Measurements from ENCODE around the gene MDN1. TPM values are rescaled to one million over a fixed set of nuclear protein-coding genes. Genes with fewer than 3 reads are reported as not detected.

MDN1 gene
- total and polyA plus RNA-seq, 2 donors (not counting 1 experiment from before 2014, with no cell fraction given): 16.5 to 59.5 TPM

- Histone ChIP-seq H4K20me1 (ENCODE audit: control insufficient read depth, insufficient read depth, low read length, poor library complexity, severe bottlenecking) (no peaks in the 10 kb centered on the region), H3K27me3 (replicated peaks in 1 of 4; ENCODE audit: control extremely low read depth in 1 of 4, control insufficient read depth in 3 of 4, insufficient read depth in 4 of 4, low read length in 3 of 4) (no peaks in the 10 kb centered on the region), H3K36me3 (replicated peaks in 1 of 2; ENCODE audit: control extremely low read depth in 1 of 2, control insufficient read depth in 1 of 2, extremely low read depth in 1 of 2, insufficient read depth in 2 of 2, low read length in 1 of 2) (peaks cover 4 to 88% of the 10 kb centered on the region in 2 experiments), H3K4me2 (replicated peaks; ENCODE audit: low read depth, low read length, poor library complexity, severe bottlenecking) (no peak overlapping the region), H3K27ac (ENCODE audit: low read length in 2 of 2) (no peak overlapping the region), H3K9ac (ENCODE audit: low read length) (no peak overlapping the region), H2AFZ (ENCODE audit: insufficient read depth, low read depth, low read length, poor library complexity, severe bottlenecking) (no peak overlapping the region), H3K79me2 (ENCODE audit: control insufficient read depth, insufficient read depth, low read length) (no peaks in the 10 kb centered on the region), H3K9me3 (ENCODE audit: control extremely low read depth in 1 of 3, control insufficient read depth in 2 of 3, insufficient read depth in 1 of 3, low read length in 2 of 3) (no peaks in the 10 kb centered on the region), H3K4me1 (ENCODE audit: control insufficient read depth in 2 of 2, insufficient read depth in 2 of 2, low read length in 2 of 2) (no peaks in the 10 kb centered on the region), H3K4me3 (ENCODE audit: control extremely low read depth in 1 of 5, extremely low read depth in 1 of 5, insufficient read depth in 1 of 5, low read depth in 2 of 5, low read length in 4 of 5) (no peak overlapping the region)
- TF ChIP-seq CTCF (IDR thresholded peaks at IDR 0.05) (no peak), EZH2 (IDR thresholded peaks at IDR 0.05; ENCODE audit: borderline replicate concordance, insufficient read depth, low read depth, low read length, poor library complexity, severe bottlenecking) (no peak)
- H3K27ac Mint-ChIP-seq: no peak overlapping the region
- ChIA-PET CTCF (no interaction called here), POLR2A (interaction anchor here (0.6 kb wide), 1 partner anchor 124 kb away, joined by 4 read pairs; no protein-coding TSS in a partner anchor)
- WGBS (ENCODE audit: insufficient coverage): no CpG with 5 or more reads among the region's 5 CpGs
- H3K4me1 Mint-ChIP-seq: peaks cover 13% of the 10 kb centered on the region
- no peak overlapping the region for H3K4me3 Mint-ChIP-seq
- intact Hi-C loops (cut with micrococcal nuclease): no loop called here
- ATAC-seq (ENCODE audit: low read depth) (no peak), DNase-seq (no peak)
- no peaks in the 10 kb centered on the region for H3K9me3 Mint-ChIP-seq (ENCODE audit: insufficient read depth)
- H3K27me3 Mint-ChIP-seq: no peaks in the 10 kb centered on the region
These were observed 129.9 kb downstream of the MDN1 start for GRCh38 chr6:89689732-89690131.

GRCh38 chr6:89688328-89688727 is 131.3 kb downstream of the MDN1 start:
- H3K9me3 ChIP-seq (ENCODE audit: control extremely low read depth in 1 of 3, control insufficient read depth in 2 of 3, insufficient read depth in 1 of 3, low read length in 2 of 3): no peaks in the 10 kb centered on the region
- H3K4me1 Mint-ChIP-seq: peaks cover 13% of the 10 kb centered on the region
- no peak overlapping the region for H3K9ac ChIP-seq (ENCODE audit: low read length)
- H3K79me2 ChIP-seq (ENCODE audit: control insufficient read depth, insufficient read depth, low read length): no peaks in the 10 kb centered on the region
- H3K27me3 Mint-ChIP-seq: no peaks in the 10 kb centered on the region
- ChIA-PET POLR2A (no interaction called here), CTCF (no interaction called here)
- DNase-seq (no peak), ATAC-seq (ENCODE audit: low read depth) (no peak)
- H3K4me3 ChIP-seq (ENCODE audit: control extremely low read depth in 1 of 5, extremely low read depth in 1 of 5, insufficient read depth in 1 of 5, low read depth in 2 of 5, low read length in 4 of 5): no peak overlapping the region
- no peaks in the 10 kb centered on the region for H4K20me1 ChIP-seq (ENCODE audit: control insufficient read depth, insufficient read depth, low read length, poor library complexity, severe bottlenecking)
- TF ChIP-seq EZH2 (IDR thresholded peaks at IDR 0.05; ENCODE audit: borderline replicate concordance, insufficient read depth, low read depth, low read length, poor library complexity, severe bottlenecking): no peak
- TF ChIP-seq CTCF (IDR thresholded peaks at IDR 0.05): no peak
- no peak overlapping the region for H2AFZ ChIP-seq (ENCODE audit: insufficient read depth, low read depth, low read length, poor library complexity, severe bottlenecking)
- H3K27me3 ChIP-seq (replicated peaks in 1 of 4; ENCODE audit: control extremely low read depth in 1 of 4, control insufficient read depth in 3 of 4, insufficient read depth in 4 of 4, low read length in 3 of 4): no peaks in the 10 kb centered on the region
- no peaks in the 10 kb centered on the region for H3K9me3 Mint-ChIP-seq (ENCODE audit: insufficient read depth)
- peaks cover 8 to 86% of the 10 kb centered on the region in 2 experiments for H3K36me3 ChIP-seq (replicated peaks in 1 of 2; ENCODE audit: control extremely low read depth in 1 of 2, control insufficient read depth in 1 of 2, extremely low read depth in 1 of 2, insufficient read depth in 2 of 2, low read length in 1 of 2)
- no peak overlapping the region for H3K27ac ChIP-seq (ENCODE audit: low read length in 2 of 2)
- intact Hi-C loops (cut with micrococcal nuclease): no loop called here
- no peaks in the 10 kb centered on the region for H3K4me1 ChIP-seq (ENCODE audit: control insufficient read depth in 2 of 2, insufficient read depth in 2 of 2, low read length in 2 of 2)
- no peak overlapping the region for H3K27ac Mint-ChIP-seq
- no peak overlapping the region for H3K4me2 ChIP-seq (replicated peaks; ENCODE audit: low read depth, low read length, poor library complexity, severe bottlenecking)
- no peak overlapping the region for H3K4me3 Mint-ChIP-seq
- WGBS (ENCODE audit: insufficient coverage): 100% methylated on average over 2 of the region's 2 CpGs
